Activated CD8-positive, alpha-beta memory T cell treated with anti-CD3 and anti-CD28 coated beads, Interleukin-2, amount 50 U/mL, for 4 hours (primary cell): ENCODE results near the gene RASEF.

ENCODE experiments used
- DNase-seq: peaks from one replicate; pipeline ENCODE4 v3.0.0-alpha.2; 2020

Gene RASEF

DNA sequence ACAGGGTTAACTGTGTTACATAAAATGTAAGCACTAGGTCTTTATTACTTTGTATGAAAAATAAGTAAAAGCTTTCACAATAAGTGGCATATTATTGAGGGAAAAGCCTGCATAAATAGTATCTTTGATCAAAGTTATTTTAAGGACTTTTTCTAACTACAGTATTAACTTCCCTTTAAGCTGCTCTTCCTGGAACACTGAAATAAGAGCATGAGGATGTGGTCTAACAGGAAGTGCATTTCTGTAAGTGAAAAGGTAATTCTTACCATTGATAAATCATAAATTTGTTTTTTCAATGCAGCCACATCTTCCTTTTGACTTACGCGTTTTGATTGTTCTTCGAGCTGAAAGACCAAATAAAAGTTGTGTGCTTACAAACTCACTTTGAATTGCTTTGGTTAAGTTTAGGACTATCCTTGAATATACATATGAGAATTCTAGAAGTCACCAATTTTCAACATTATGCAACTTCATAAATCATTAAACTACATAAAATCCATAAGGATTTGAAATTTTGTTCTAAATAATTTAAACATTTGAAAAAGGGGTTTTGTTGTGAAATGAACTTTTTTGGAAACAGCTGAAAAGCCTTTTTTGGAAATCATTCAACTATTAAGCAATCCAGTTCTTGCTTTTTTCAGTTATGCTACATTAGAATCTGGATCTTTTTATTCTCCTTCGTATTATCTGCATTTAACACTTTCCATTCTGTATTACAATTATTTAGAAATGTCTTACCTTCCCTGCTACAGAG is 50.6 kb downstream of the RASEF start:
- no peak for DNase-seq

DNA sequence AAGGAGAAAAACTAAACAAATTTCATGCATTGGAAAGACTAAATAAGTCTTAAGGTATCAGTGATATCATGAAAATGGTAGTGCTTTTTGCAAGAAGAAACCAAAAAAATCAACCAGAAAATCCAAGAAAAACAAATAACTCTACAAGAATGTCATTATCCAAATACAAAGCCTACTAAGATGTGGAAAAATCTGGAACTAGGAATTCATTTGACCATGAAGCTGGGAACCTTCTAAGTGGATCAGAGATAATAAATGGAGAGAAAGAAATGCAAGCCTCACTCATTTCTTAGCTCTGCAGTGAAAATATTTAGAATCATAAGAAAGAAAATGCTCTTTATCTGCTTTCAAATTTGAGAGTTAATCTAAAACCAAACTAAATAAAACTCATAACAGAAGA is 51.3 kb downstream of the RASEF start:
- no peak for DNase-seq

DNA sequence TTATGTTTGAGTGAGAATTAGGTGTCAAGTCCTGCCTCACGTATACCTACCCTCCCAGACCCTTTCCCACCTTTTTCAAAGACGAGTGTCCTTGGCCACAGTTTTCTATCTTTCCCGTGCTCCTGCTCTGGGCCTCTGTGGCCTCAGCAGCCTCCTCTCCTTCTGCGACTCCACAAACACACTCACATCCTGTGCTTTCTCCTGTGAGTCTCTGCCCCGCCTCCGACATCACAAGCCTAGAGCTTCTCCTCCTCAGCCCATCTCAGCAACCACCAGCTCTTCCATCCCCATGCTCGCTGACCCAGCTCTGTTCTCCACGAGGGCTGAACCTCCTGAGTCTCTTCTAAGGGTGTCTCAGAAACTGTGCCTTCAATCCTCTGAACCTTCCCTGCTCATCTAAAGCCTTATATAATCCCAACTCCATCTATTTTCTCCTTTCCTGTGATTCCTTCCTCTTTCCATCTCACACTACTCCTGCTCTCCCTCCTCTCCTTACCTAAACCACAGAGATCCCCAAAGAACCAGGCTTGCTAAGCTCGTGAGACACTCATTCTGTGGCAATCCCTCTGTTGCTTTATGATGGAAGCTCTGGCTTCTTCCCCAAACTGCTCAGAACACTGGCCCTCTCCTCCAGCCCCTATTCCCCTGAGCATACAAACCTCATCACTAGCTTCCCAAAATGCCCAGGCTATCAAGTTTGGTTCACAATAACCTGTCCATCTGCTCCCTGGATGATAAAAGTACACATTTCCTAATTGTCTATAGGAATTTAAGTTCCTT is 55.2 kb downstream of the RASEF start:
- no peak for DNase-seq

DNA sequence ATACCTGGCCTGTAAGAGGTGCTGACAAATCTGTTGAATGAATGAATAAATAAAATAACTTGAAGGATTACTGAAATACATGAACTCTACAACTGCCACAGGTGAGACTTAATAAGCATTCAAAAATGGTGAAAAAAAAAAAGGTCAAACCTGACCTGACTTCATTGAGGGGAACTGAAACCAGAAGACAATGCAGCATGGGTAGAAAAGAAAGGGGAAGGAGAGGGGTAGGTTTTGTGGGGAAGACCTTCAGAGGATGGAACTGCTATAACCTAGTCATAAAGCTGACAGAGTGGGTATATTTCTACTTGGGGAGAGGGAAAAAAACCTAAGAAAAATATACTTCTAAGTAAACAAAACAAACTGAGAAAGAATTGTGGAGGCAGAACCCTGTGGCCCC is 56.6 kb downstream of the RASEF start:
- DNase-seq = no peak

DNA sequence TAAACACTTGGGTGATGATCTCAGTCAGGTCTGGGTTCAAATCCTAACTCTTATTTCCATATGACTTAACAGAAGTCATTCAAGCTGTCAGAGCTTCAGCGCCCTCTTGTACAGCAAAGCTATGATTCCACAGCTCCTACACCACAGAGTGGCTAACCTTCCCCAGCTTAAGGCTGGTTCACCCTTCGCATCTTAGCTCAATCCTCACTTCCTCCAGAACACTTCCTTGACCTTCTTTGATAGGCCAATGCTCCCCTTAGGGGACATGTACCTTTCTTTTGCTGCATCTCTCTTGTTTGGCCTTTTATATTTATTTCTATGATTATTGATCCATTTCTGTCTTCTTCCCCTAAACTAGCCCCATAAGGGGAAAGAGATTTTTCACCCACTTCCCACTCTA is 57.0 kb downstream of the RASEF start:
- no peak for DNase-seq

DNA sequence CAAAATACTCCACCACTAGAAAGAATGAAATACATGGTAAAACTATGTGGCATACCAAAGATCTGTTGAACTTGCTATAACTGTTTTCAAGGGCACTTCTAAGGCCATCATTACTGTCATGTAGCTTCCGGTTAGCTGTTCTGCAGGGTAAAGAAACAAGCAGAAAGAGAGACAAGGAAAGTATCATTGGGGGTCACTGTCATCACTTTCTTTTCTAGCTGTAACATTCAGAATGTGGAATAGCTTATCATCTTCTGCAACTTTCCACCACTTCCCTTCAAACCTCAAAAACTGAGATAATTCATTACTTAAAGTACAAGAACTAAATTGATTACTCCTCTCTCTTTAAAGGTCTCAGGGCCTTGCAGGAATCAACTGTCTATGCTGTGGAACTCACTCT is 57.6 kb downstream of the RASEF start:
- no peak for DNase-seq

DNA sequence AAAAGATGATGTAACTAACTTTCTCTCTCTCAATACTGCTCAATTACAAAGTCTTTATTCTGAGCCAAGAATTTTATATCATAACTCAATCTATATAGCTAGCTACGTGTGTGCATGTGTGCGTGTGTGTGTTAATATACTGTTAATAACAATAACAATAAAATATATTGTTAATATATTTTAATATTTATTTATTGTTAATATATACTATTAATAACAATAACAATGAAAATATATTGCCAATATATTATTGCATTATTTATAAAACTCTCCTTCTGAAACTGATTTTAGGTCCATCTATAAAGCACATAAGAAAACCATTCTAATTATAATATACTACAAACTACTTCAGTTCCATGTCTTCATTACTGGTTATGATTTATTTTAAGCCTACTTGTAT is 60.6 kb downstream of the RASEF start:
- no peak for DNase-seq

DNA sequence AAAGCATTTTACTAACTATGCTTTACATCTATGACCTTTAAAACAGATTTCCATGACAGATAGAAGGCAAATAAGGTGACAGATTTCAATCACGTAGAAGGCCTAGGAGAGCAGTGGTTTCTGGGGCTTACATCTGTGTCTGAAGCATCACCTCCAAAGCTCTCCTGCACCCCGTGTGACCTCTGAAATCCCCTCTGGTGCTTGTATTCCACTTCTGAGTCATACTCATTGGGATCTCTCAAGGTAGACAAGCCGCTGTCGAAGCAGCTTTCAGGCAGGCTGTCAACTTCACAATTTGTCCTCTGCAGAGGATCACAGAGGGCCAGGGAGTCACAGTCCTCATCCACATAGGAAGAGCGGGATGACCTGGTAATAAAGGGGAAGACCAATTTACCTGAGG is 62.2 kb downstream of the RASEF start:
- no peak for DNase-seq

DNA sequence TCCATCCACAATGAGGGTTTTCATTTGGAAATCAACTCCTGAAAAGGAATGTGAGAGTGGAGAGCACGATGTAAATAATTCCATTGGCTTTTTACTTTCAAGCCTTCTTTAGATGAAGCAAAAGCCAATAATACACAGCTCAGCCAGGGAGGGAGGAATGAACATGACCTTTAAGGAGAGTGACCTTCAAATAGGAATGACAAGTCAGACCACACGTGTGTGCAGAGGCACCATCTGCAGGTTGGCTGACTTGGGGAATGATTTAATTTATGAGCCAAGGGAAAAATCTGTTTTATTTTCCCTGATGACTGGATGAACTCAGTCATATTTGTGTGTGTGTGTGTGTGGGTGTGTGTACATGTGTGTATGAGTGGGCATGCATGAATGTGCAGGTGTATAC is 64.5 kb downstream of the RASEF start:
- DNase-seq = no peak

DNA sequence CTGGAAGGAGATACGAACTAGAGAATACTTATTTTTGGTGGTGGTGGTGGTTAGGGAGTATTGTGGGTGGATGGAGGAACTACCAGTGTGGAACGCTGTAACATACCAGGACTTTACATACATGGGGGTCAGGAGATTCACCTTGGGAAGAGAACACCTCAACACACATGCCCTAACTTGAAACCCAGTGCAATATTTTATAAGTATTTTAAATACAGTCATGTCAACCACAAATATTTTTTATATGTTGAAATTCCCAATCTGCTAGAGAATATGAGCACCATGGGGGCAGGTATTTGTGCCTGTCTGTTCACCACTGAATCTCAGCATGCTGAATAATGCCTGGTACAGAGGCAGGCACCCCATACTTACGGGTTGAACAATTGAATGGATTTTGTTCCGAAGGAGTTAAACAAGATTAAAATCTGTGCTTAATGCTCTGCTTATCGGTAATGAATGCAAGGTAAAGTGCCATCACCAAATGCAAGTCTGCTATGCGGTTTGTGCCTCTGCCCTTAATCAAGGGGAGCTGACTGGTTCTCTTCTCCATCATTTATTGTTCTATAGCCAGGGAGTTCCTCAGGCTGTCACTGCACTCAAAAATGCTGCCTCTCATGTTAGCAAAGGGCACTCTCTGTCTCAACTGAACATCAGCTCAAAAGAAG is 65.3 kb downstream of the RASEF start:
- no peak for DNase-seq

DNA sequence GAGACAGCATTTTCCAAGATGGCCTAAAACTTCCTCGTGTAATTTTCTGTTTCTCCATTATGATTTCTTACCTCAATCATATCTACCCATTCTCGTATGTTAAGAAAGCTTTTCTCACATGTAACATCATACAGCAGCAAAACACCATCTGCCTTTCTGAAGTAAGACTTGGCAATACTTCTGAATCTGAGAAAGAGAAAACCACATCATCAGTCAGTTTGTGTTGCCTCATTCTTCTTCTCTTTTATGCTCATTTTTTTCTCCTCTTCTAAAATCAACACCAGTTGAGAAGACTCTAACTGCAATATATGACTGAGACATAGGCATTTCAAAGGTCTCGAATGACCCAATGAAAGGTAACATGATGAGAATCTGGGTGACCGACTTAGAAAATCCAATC is 66.0 kb downstream of the RASEF start:
- no peak for DNase-seq

DNA sequence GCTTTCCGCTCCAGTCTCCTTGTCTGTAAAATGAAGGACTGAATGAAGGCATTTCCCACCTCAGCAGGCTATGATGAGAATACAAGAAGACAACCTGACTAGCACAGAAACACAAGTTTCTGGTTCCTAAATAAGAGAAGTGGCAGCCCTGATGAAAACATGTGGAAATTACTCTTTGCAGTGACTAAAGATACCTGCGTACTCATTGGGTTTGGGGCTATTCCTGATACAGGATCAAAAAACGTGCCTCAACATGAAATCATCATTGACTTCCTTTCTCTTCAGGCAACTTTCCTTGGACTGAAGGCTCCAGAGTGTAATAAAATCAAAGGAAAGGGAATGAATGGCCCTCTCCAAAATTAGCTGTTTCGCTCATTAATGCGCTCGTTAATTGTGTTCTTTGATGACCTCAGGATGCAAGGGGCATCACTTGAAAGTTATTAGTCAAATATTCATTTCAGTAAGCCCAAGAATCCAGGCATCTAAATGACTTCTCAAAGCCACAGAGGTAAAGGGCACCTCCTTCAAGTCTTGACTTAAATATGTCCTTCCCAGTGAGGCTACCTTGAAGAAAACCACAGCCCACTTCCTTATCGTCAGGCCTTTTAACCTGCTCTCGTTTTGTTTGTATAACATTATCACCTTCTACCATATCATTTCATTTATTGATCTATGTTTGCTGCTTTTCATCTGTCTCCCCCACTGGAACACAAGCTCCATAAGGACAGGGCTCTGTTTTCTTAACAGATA is 68.9 kb downstream of the RASEF start:
- DNase-seq = no peak

DNA sequence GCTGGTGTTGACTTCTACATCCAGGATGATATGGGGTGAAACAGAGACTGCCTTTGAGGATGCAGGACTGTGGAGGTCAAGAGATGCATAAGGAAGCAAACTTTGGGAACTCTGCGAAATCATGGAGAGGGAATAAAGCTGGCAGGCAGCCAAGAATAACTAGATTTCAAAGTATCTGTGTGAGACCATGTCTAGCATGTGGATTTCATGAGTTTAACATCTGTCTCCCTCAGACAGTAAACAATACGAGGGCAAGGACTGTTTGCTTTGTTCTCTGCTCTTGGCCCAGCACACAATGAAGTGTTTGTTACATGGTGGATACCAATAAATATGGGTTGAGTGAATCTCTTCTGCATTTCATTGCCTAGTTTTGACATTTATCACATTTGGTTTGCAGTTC is 71.3 kb downstream of the RASEF start:
- DNase-seq = no peak

DNA sequence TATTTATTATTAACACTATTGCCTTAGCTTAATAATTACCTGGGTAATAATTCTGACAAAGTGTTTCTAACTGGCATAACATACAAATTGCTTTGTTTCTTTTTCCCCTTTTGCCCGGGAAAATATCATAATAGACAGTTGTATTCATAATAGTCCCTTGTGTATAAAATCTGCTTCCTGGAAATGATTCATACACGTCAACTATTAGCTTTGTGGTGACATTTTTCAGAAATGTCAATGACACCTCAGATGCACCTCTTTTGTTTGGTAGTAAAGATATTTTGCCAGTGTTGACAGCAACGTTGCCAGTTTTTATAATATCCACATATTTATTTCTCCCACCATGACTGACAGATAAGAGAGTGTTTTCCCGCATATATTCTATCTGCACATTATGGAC is 73.0 kb downstream of the RASEF start:
- DNase-seq = no peak

DNA sequence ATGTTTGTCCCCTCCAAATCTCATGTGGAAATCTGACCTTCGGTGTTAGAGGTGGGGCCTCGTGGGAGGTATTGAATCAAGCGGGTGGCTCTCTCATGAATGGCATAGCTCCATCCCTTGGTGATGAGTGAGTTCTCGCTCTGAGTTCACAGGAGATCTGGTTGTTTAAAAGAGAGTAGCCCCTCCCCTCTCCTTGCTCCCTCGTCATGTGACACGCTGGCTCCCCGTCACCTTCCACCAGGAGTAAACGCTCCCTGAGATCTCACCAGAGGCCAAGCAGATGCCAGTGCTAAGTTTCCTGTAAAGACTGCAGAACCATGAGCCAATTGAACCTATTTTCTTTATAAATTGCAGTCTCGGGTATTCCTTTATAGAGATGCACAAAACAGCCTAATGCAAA is 74.5 kb downstream of the RASEF start:
- no peak for DNase-seq

DNA sequence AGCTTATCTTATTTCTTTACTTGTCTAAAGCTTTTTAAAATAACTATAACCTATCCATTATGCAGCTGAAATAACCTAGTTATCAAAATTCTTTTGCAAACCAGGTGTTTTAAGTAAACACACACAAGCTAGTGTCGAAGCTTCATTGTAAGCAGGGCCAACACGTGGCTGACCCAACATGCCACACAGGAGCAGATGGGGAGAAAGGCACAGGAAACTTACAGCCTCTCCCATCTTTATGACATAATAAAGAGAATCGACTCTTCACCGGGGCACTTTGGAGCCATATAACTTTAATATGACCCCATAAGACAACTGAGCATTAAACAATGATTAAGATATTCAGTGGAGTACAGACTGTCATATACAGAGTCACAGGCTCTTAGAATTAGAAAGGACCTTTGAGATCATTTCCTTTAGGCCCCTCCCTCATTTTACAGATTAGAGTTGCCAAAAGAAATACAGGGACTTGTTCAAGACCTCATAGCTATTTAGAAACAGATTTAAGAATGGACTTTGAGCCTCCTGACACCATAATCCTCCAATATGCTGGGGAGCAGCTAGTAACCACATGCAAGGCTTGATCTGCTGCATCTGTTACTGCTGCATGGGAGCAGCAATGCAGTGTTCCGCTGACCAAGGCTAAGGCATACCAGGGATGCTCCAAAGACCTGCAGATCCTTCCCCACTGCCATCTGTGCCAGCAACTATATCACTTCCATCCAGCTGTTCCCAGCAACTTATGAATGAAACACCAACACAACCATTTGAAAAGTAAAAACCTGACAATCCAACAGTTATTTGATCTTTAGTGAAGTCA is 75.4 kb downstream of the RASEF start:
- no peak for DNase-seq

DNA sequence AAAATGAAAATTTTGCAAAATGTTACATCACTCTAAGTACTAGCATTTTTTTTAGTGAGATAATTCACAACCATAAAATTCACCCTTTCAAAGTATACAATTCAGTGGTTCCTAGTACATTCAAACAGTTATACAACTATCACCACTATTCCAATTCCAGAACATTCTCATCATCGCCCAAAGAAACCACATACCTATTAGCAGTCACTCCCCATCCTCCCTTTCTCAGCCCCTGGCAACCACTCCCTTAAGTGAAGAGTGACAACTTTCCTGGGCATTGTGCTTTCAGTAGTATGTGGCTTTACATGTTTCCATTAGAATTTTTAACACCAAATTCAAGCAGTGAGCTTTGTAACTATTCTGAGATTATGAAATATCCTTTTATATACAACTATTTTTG is 81.4 kb downstream of the RASEF start:
- no peak for DNase-seq

DNA sequence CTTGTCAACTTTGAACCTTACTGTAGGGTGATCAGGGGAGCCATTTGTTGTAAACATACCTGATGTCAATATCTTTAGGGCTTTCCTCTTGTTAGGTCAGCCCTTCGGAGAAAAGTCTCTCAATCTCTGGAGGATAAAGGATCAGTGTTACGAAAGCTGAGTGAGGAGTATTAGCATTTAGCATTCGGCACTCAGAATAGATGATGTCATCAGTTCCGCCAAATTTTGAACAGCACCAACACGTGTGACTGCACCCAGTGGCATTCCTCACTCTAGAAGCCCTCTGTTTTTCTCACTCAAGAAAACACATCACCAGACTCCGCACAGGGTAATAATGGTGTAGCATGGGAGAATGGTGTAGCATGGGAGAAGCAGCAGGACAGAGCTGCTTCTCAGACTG is 87.8 kb downstream of the RASEF start:
- DNase-seq = no peak

DNA sequence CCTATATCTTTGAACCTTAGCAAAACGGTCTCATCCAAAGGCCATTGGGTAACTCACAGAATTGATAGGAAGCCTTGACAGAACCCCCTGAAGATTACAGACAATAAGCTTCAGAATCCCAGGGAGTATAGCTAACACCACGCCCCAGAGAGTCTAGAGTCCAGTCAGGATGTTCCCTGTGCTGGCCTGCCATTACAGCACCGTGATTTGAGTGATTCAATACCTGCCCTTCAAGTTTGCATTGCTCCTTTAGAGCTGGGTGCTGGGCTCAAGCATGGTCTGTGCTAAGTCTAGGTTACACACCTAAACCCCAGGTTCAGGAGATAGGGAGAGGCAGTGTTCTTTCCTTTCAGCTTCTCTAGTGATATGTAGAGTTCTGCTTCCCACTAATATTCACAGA is 90.5 kb downstream of the RASEF start:
- no peak for DNase-seq

DNA sequence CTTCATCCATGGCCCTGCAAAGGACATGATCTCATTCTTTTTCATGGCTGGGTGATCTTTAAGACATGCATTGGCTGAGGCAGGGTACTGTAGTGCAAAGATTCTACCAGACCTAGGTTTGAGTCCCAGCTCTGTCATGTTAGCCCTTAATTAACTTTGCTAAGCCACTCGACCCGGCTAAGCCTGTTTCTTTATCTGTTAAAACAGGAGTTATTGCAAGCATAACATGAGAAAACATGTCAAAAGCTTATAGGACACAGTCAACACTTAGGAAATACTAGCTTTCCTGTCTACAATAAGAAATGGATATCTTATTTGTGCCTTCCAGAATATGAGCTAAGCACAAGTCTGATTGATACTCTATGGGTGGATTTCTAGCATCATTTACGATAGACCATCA is 92.6 kb downstream of the RASEF start:
- DNase-seq = no peak

DNA sequence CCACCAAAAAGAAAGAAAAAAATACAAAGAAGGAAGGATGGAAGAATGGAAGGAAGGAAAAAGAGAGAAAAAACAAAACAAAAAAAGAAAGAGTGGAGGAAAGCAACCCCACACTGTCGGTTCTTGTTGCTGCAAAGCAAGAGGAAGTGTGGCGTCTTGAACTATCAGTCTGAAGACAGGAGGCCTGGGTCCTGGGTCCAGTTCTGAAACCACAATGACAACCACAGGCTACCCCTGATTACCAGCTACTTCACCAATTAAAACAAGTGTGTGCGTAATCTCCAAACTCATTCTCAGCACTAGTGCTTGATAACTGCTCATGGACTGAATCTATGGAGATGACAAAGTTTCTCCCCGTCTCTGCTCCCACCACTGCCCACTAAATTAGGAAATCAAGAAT is 93.7 kb downstream of the RASEF start:
- no peak for DNase-seq

DNA sequence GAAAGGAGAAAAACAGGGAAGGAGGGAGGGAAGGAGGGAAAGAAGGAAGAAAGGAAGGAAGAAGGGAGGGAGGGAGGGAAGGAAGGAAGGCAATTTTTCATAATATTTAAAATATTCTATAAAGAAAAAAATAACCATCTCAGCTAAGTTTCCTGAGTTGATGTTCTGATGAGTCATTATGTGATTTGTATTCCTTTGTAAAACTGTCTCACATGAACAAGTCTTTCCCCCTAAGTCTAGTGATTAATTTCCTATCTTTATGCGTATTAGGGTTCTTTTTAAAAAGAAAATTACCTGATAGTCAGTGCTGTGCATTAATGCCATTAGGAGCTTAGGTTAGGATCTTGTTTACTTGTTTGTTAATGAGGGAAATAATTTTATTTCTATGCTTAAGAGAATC is 94.1 kb downstream of the RASEF start:
- no peak for DNase-seq

DNA sequence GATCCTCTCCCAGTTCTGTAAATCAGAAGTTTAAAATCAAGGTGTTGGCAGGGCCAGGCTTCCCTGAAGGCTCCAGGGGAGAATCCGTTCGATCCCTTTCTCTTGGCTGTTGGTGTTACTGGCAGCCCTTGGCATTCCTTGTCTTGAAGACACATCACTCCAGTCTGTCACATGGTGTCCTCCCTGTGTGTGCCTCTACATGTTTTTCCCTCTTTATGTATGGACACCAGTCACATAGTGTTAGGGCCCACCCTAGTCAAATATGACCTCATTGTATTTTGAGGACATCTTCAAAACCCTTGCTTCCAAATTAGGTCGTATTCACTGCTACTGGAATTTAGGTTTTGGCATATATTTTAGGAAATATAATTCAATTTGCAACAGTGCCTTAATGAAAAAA is 94.6 kb downstream of the RASEF start:
- no peak for DNase-seq
